AG20443 (cell line): Measurements from ENCODE around the gene NEK3.
"Not testable (repeated sequence)": the region's sequence is repeated elsewhere in the genome, so short reads cannot be mapped to it uniquely, and the experiment has no call there.

Source experiments
- DNase-seq: peaks from one replicate; pipeline ENCODE4 v3.0.0; 2012; ENCODE audit warnings: low spot score, mixed read lengths

The NEK3 gene

GRCh38 chr13:52170828-52171391 is 11.5 kb upstream of the NEK3 start:
- DNase-seq, result not testable (repeated sequence)

GRCh38 chr13:52169839-52170238 is 10.4 kb upstream of the NEK3 start:
- no peak for DNase-seq

- DNase-seq, result no peak
These were observed 6.0 kb upstream of the NEK3 start for GRCh38 chr13:52165411-52165810.

GRCh38 chr13:52164989-52165388 is 5.6 kb upstream of the NEK3 start:
- no peak for DNase-seq

GRCh38 chr13:52163878-52164277 is 4.5 kb upstream of the NEK3 start:
- not testable (repeated sequence) for DNase-seq

GRCh38 chr13:52162279-52163101 is 3.1 kb upstream of the NEK3 start:
- DNase-seq, result no peak

- no peak for DNase-seq
These were observed 1.8 kb upstream of the NEK3 start for GRCh38 chr13:52161181-52161646.

GRCh38 chr13:52160506-52160905 is 1.1 kb upstream of the NEK3 start:
- no peak for DNase-seq

GRCh38 chr13:52160053-52160452 is 656 bp upstream of the NEK3 start:
- DNase-seq, result no peak

- peak; percentile 66 for DNase-seq
These were observed 703 bp downstream of the NEK3 start for GRCh38 chr13:52158629-52159158.

GRCh38 chr13:52156724-52157261 is 2.6 kb downstream of the NEK3 start:
- no peak for DNase-seq

GRCh38 chr13:52155177-52155576 is 4.2 kb downstream of the NEK3 start:
- no peak for DNase-seq

GRCh38 chr13:52147225-52147624 is 12.2 kb downstream of the NEK3 start:
- no peak for DNase-seq

GRCh38 chr13:52141299-52141698 is 18.1 kb downstream of the NEK3 start:
- no peak for DNase-seq

- DNase-seq, result no peak
These were observed 21.9 kb downstream of the NEK3 start for GRCh38 chr13:52137489-52137888.

- DNase-seq, result no peak
These were observed 22.6 kb downstream of the NEK3 start for GRCh38 chr13:52136763-52137162.

GRCh38 chr13:52130641-52131040 is 28.8 kb downstream of the NEK3 start:
- DNase-seq, result no peak

- DNase-seq, result peak; percentile 91
These were observed 30.4 kb downstream of the NEK3 start, which contains the start of gene NEK5 for GRCh38 chr13:52128714-52129700. Gene NEK5, minus strand, starts transcription at chr13:52129073. Its CDS starts 1,591 bp downstream, at chr13:52127482.

- peak; percentile 78 for DNase-seq
These were observed 31.4 kb downstream of the NEK3 start for GRCh38 chr13:52127783-52128702.

GRCh38 chr13:52127378-52127777 is 32.0 kb downstream of the NEK3 start:
- DNase-seq, result no peak

GRCh38 chr13:52125547-52125946 is 33.9 kb downstream of the NEK3 start:
- DNase-seq, result no peak
